AG04450 (cell line): ENCODE results near the gene PLEKHF1. TPM values are rescaled to one million over a fixed set of nuclear protein-coding genes. Genes with fewer than 3 reads are reported as not detected.

Source experiments
- CTCF ChIA-PET: fragments of 300-600, 350-600 bp; formaldehyde crosslinking; extraction: SDS; loops from one replicate; lab custom pipeline; 2022; ENCODE audit warnings: antibody characterized with exemption, inconsistent platforms; lab: Charles Lee
- POLR2A ChIA-PET: fragments of 350-600 bp; formaldehyde crosslinking; extraction: SDS; loops from one replicate; lab custom pipeline; 2021; ENCODE audit warnings: antibody characterized with exemption, inconsistent platforms; lab: Yijun Ruan, JAX
- DNase-seq: peaks from one replicate; pipeline ENCODE4 v3.0.0-alpha.2; 2011; ENCODE audit warnings: low read depth, low spot score
- H3K27ac ChIP-seq: one replicate; pipeline ENCODE4 v1.5.1; 2012; ENCODE audit warnings: low read depth, low read length, control low read depth
- H3K27me3 ChIP-seq: one replicate; pipeline ENCODE4 v1.6.0; 2012; ENCODE audit warnings: low read length; ENCODE audit not compliant: control insufficient read depth, insufficient read depth
- H3K4me3 ChIP-seq: 2 replicates; pipeline ENCODE4 v1.5.1; 2011; ENCODE audit warnings: mild to moderate bottlenecking, low read depth, low read length, control low read depth
- H3K9me3 ChIP-seq: 2 replicates; pipeline ENCODE4 v1.5.1; 2012; ENCODE audit warnings: low read length; ENCODE audit not compliant: control insufficient read depth, insufficient read depth
- CTCF ChIP-seq: IDR thresholded peaks from 2 replicates; pipeline ENCODE4 v1.5.1; 2011; ENCODE audit warnings: low read depth, low read length, control low read depth, inconsistent platforms
- polyA plus RNA-seq: library from polyadenylated mRNA; depleted of rRNA; stranded (reverse); fragments of >200 nt; gene quantifications from 2 replicates; pipeline ENCODE4 v1.2.3, GENCODE V29; 2011

The PLEKHF1 gene
- polyA plus RNA-seq, 1 experiment: 5.4 TPM

DNA sequence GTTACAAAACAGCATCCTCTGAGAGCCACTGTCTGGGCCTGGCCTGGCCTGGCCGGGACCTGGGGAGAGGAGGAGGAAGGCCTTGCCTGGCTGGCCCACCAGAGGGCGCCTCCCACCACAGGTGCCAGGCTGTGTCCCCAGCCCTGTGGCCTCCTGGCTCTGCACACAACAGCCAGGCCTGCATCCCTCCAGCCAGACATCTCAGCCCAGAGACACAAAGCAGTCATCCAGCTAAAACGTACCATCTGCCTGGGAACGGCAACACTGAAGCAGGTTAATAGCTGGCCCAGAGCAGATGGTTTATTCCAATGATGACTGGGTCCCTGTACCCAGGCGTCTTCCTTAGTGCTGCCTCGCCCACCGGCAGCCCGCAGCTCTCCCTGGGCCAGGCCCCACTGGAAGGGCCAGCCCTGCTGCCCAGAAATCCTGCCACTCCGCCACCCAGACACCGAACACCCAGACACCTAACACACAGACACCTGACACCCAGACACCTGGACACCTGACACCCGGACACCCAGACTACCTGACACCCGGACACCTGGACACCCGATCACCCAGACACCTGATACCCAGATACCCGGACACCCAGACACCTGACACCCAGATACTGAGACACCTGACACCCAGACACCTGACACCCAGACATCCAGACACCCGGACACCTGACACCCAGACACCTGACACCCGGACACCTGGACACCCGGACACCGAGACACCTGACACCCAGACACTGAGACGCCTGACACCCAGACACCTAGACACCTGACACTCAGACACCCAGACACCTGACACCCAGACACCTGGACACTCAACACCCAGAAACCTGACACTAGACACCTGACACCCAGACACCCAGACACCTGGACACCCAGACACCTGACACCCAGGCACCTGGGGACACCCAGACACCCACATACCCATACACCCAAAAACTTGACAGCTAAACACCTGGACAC is 29.7 kb downstream of the PLEKHF1 start:
- Histone ChIP-seq H3K27ac (no peak overlapping the region), H3K4me3 (no peak overlapping the region), H3K9me3 (peaks cover 11% of the 10 kb centered on the region), H3K27me3 (no peaks in the 10 kb centered on the region)
- ChIA-PET POLR2A (interaction anchor here (1.5 kb wide), 1 partner anchor 89 kb away, joined by 4 read pairs; the partner anchor contains the start of gene POP4), CTCF (interaction anchor here (0.6 to 4.7 kb wide), 28 partner anchors 9 to 247 kb away, joined by 3 to 87 read pairs (median 4); partner anchors contain the start of genes C19orf12, PLEKHF1, POP4 and URI1)
- peak; percentile 91 for TF ChIP-seq CTCF
- no peak for DNase-seq

- no peak for DNase-seq
- H3K9me3 ChIP-seq: peaks cover 1% of the 10 kb centered on the region
- POLR2A ChIA-PET: no interaction called here
- no peak overlapping the region for H3K4me3 ChIP-seq
- CTCF ChIA-PET: interaction anchor here (2.2 to 4.7 kb wide), 2 partner anchors 11 to 18 kb away, joined by 20 to 87 read pairs; partner anchors contain the start of gene C19orf12
- no peaks in the 10 kb centered on the region for H3K27me3 ChIP-seq
- no peak overlapping the region for H3K27ac ChIP-seq
- no peak for TF ChIP-seq CTCF
Observed at GRCh38 chr19:29695765-29696564, 30.7 kb downstream of the PLEKHF1 start.

- DNase-seq: no peak
- ChIA-PET POLR2A (no interaction called here), CTCF (no interaction called here)
- H3K9me3 ChIP-seq: no peaks in the 10 kb centered on the region; the same call in 1 of the 2 replicates
- no peak overlapping the region for H3K27ac ChIP-seq
- H3K27me3 ChIP-seq: no peaks in the 10 kb centered on the region
- TF ChIP-seq CTCF: no peak
- no peak overlapping the region for H3K4me3 ChIP-seq
Observed at GRCh38 chr19:29696565-29696846, 31.2 kb downstream of the PLEKHF1 start.

GRCh38 chr19:29697523-29698261 is 32.4 kb downstream of the PLEKHF1 start:
- Histone ChIP-seq H3K27ac (no peak overlapping the region), H3K27me3 (no peaks in the 10 kb centered on the region), H3K9me3 (no peaks in the 10 kb centered on the region; the same call in 1 of the 2 replicates), H3K4me3 (no peak overlapping the region)
- CTCF ChIA-PET: interaction anchor here (1.2 kb wide), 1 partner anchor 87 kb away, joined by 10 read pairs; no protein-coding TSS in a partner anchor
- TF ChIP-seq CTCF: no peak
- no peak for DNase-seq
- POLR2A ChIA-PET: no interaction called here
